PC-9 (cell line): Measurements from ENCODE around the gene THYN1. TPM values are rescaled to one million over a fixed set of nuclear protein-coding genes. Genes with fewer than 3 reads are reported as not detected.

ENCODE experiments used
- BruUV-seq: library from RNA; stranded (reverse); fragments of 400-500 nt; replicated peaks from 2 replicates; lab custom pipeline; 2021; lab: Mats Ljungman, UMichigan
- CTCF ChIA-PET: fragments of 300-600 bp; sonication (Branson Sonifier 250); formaldehyde crosslinking; loops from one replicate; lab custom pipeline; 2022; ENCODE audit warnings: antibody characterized with exemption; lab: Charles Lee
- POLR2A ChIA-PET: fragments of 300-600 bp; sonication (Branson Sonifier 250); formaldehyde crosslinking; loops from one replicate; lab custom pipeline; 2022; ENCODE audit warnings: antibody characterized with exemption; ENCODE audit not compliant: unreplicated experiment; lab: Charles Lee
- DNase-seq, 2 experiments: peaks; one replicate each; pipeline versions ENCODE4 v3.0.0 to v3.0.0-alpha.2; 2015 to 2022; ENCODE audit warnings: mixed read lengths in 1 of 2
- H2AFZ ChIP-seq: fragments of 200-600 bp; sonication (generic); 2 replicates; pipeline ENCODE4 v1.8.1; 2017; ENCODE audit warnings: antibody characterized with exemption
- H3F3A ChIP-seq: fragments of 200-600 bp; sonication (generic); 2 replicates; pipeline ENCODE4 v1.8.1; 2017; ENCODE audit warnings: antibody characterized with exemption, mild to moderate bottlenecking, low read depth; ENCODE audit not compliant: insufficient read depth
- H3K27ac ChIP-seq: fragments of 200-600 bp; sonication (generic); 2 replicates; pipeline ENCODE4 v1.6.1; 2016; ENCODE audit warnings: mixed run types
- H3K27me3 ChIP-seq: fragments of 200-600 bp; sonication (generic); 2 replicates; pipeline ENCODE4 v1.6.1; 2016; ENCODE audit warnings: low read depth, mixed run types; ENCODE audit not compliant: insufficient read depth
- H3K36me3 ChIP-seq: fragments of 200-600 bp; sonication (generic); 2 replicates; pipeline ENCODE4 v1.6.1; 2016; ENCODE audit warnings: low read depth, mixed run types
- H3K4me1 ChIP-seq: fragments of 200-600 bp; sonication (generic); replicated peaks from 2 replicates; pipeline ENCODE4 v1.6.1; 2016; ENCODE audit warnings: mixed run types; ENCODE audit not compliant: insufficient read depth
- H3K4me2 ChIP-seq: fragments of 200-600 bp; sonication (generic); 2 replicates; pipeline ENCODE4 v1.6.1; 2017; ENCODE audit warnings: mixed run types
- H3K4me3 ChIP-seq: fragments of 200-600 bp; sonication (generic); 2 replicates; pipeline ENCODE4 v1.6.1; 2016; ENCODE audit warnings: mixed run types
- H3K79me2 ChIP-seq: fragments of 200-600 bp; sonication (generic); 2 replicates; pipeline ENCODE4 v1.6.1; 2017; ENCODE audit warnings: low read depth, mixed run types
- H3K9me2 ChIP-seq: fragments of 200-600 bp; sonication (generic); 2 replicates; pipeline ENCODE4 v1.8.1; 2017; ENCODE audit warnings: mild to moderate bottlenecking; ENCODE audit not compliant: insufficient read depth
- H3K9me3 ChIP-seq: fragments of 200-600 bp; sonication (generic); 2 replicates; pipeline ENCODE4 v1.8.1; 2016; ENCODE audit warnings: low read depth; ENCODE audit not compliant: insufficient read depth
- H4K20me1 ChIP-seq: fragments of 200-600 bp; sonication (generic); 2 replicates; pipeline ENCODE4 v1.8.1; 2017; ENCODE audit not compliant: insufficient read depth
- EZH2 ChIP-seq: fragments of 200-600 bp; sonication (generic); IDR thresholded peaks from 2 replicates; pipeline ENCODE4 v1.8.0; 2017; ENCODE audit warnings: antibody characterized with exemption, low read depth
- intact Hi-C: fragments of 100-400 bp; cut with micrococcal nuclease; formaldehyde crosslinking; loops from one replicate; pipeline ENCODE4 v1.10.0; 2022; ENCODE audit not compliant: unreplicated experiment
- total RNA-seq: library from RNA; stranded (reverse); gene quantifications from 2 replicates; pipeline ENCODE4 v1.2.3, GENCODE V29; 2021
- TF ChIP-seq, protein P1 (sequence below): fragments of 200-600 bp; sonication (generic); conservative IDR thresholded peaks from 2 replicates; pipeline ENCODE4 v1.6.1; 2017; ENCODE audit warnings: mixed run types, antibody characterized with exemption, mild to moderate bottlenecking, moderate library complexity

THYN1 gene
- total RNA-seq, 1 experiment from 2014 or later = 29.8 TPM

DNA sequence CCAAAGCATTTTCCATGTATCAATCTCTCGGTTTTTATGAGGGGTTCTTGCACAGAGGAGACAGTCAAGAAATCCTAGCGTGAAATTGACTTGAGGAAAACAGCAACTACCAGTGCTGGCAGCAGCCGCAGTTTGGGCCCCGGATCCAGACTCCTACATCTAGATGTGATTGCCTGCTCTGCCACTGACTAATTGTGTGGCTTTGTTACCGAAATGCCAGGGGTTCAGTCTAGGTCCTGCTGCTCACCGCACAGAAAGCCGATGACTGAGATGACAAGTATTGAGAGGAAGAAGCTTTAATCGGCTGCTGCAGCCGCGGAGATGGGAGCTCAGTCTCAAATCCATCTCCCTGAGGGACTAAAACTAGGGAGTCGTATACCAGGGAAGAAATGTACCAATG lies 14.8 kb upstream of the THYN1 start:
- ChIA-PET CTCF (no interaction called here), POLR2A (no interaction called here)
- Histone ChIP-seq H3K4me3 (no peak overlapping the region), H3F3A (peaks cover 33% of the 10 kb centered on the region), H3K9me2 (no peaks in the 10 kb centered on the region), H3K79me2 (no peaks in the 10 kb centered on the region), H3K27ac (peak overlapping the region; percentile 66; the same call in 1 of the 2 replicates), H3K9me3 (no peaks in the 10 kb centered on the region; the same call in 1 of the 2 replicates), H3K27me3 (no peaks in the 10 kb centered on the region), H3K4me2 (peak overlapping the region; percentile 56; the same call in 1 of the 2 replicates), H2AFZ (no peak overlapping the region), H3K36me3 (no peaks in the 10 kb centered on the region), H4K20me1 (no peaks in the 10 kb centered on the region), H3K4me1 (peaks cover 36% of the 10 kb centered on the region)
- no TSS peak for BruUV-seq
- no peak for TF ChIP-seq EZH2
- TF ChIP-seq, protein P1, sequence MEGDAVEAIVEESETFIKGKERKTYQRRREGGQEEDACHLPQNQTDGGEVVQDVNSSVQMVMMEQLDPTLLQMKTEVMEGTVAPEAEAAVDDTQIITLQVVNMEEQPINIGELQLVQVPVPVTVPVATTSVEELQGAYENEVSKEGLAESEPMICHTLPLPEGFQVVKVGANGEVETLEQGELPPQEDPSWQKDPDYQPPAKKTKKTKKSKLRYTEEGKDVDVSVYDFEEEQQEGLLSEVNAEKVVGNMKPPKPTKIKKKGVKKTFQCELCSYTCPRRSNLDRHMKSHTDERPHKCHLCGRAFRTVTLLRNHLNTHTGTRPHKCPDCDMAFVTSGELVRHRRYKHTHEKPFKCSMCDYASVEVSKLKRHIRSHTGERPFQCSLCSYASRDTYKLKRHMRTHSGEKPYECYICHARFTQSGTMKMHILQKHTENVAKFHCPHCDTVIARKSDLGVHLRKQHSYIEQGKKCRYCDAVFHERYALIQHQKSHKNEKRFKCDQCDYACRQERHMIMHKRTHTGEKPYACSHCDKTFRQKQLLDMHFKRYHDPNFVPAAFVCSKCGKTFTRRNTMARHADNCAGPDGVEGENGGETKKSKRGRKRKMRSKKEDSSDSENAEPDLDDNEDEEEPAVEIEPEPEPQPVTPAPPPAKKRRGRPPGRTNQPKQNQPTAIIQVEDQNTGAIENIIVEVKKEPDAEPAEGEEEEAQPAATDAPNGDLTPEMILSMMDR = no peak
- intact Hi-C loops = no loop called here
- no peak for DNase-seq

DNA sequence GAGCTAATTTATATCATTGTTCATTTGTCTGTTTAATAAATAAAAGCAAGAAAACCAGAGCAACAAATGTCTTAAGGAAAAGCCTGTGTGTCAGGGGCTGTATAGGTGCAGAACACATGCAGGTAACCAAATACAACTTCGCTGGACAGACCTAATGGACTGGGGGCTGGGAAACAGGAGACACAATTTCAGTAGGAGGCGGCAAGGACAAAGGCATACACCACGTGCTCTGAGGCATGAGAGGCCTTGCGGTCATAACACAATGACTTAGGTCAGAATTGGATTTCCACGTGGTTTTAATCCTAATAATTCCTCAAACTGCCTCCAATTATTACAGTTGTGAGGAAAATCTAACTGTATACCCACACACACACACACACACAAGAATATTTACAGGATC lies 14.3 kb upstream of the THYN1 start:
- Histone ChIP-seq H3K9me2 (no peaks in the 10 kb centered on the region), H2AFZ (no peak overlapping the region), H4K20me1 (no peaks in the 10 kb centered on the region), H3K4me3 (no peak overlapping the region), H3K9me3 (no peaks in the 10 kb centered on the region; the same call in 1 of the 2 replicates), H3K36me3 (no peaks in the 10 kb centered on the region), H3K4me1 (peaks cover 36% of the 10 kb centered on the region), H3K27ac (peak overlapping the region; percentile 66), H3F3A (peaks cover 33% of the 10 kb centered on the region), H3K79me2 (no peaks in the 10 kb centered on the region), H3K27me3 (no peaks in the 10 kb centered on the region), H3K4me2 (peak overlapping the region; percentile 56)
- ChIA-PET POLR2A (no interaction called here), CTCF (no interaction called here)
- BruUV-seq = no TSS peak
- TF ChIP-seq EZH2 = no peak
- TF ChIP-seq, protein P1 = no peak
- intact Hi-C loops = no loop called here
- no peak for DNase-seq

GRCh38 chr11:134266841-134267251 lies 13.7 kb upstream of the THYN1 start:
- Histone ChIP-seq H3K4me2 (peak overlapping the region; percentile 56), H3K4me3 (no peak overlapping the region), H3K9me2 (no peaks in the 10 kb centered on the region), H3K4me1 (peaks cover 36% of the 10 kb centered on the region), H3K79me2 (no peaks in the 10 kb centered on the region), H3F3A (peaks cover 33% of the 10 kb centered on the region), H4K20me1 (no peaks in the 10 kb centered on the region), H3K27ac (peak overlapping the region; percentile 66), H2AFZ (0 out of 2 replicates have a peak overlapping the region, but pooled peaks have one; percentile 4), H3K36me3 (no peaks in the 10 kb centered on the region), H3K9me3 (no peaks in the 10 kb centered on the region; the same call in 1 of the 2 replicates), H3K27me3 (no peaks in the 10 kb centered on the region)
- TF ChIP-seq, protein P1 = no peak
- TF ChIP-seq EZH2 = no peak
- DNase-seq = peak; percentile 22 to 99
- ChIA-PET CTCF (no interaction called here), POLR2A (no interaction called here)
- intact Hi-C loops = no loop called here
- BruUV-seq = no TSS peak
